Ovary (tissue), 9 donors: ENCODE results near the gene LEFTY2. TPM values are rescaled to one million over a fixed set of nuclear protein-coding genes. Genes with fewer than 3 reads are reported as not detected.

ENCODE experiments used
- DNase-seq, 5 donors: peaks; one replicate each; pipeline ENCODE4 v3.0.0-alpha.2; 2019 to 2020
- H3K27ac ChIP-seq, 2 donors: fragments of 200-600 bp; one replicate each; pipeline versions ENCODE4 v1.5.1 to v1.8.0; 2019 to 2022
- H3K27me3 ChIP-seq: fragments of 200-600 bp; one replicate; pipeline ENCODE4 v1.8.0; 2022
- H3K36me3 ChIP-seq: fragments of 200-600 bp; sonication (generic); one replicate; pipeline ENCODE4 v1.5.1; 2019
- H3K4me1 ChIP-seq: one replicate; pipeline ENCODE4 v1.8.1; 2013; ENCODE audit warnings: mild to moderate bottlenecking, moderate library complexity; ENCODE audit not compliant: insufficient read depth
- H3K4me3 ChIP-seq: fragments of 200-600 bp; sonication (generic); one replicate; pipeline ENCODE4 v1.5.1; 2017
- H3K9me3 ChIP-seq, 2 donors: fragments of 200-600 bp in 1 of 2; sonication (generic) in 1 of 2; one replicate each; pipeline versions ENCODE4 v1.5.1 to v1.8.1; 2013 to 2019; ENCODE audit warnings: mild to moderate bottlenecking in 1 of 2, moderate library complexity in 1 of 2
- EP300 ChIP-seq: sonication (generic); formaldehyde crosslinking; IDR thresholded peaks from one replicate; pipeline ENCODE4 v1.6.1; 2017; ENCODE audit warnings: antibody characterized with exemption
- POLR2A ChIP-seq: fragments of 450-650 bp; IDR thresholded peaks from one replicate; pipeline ENCODE4 v1.6.1; 2017; ENCODE audit warnings: antibody characterized with exemption, mild to moderate bottlenecking, moderate library complexity
- WGBS, 3 donors: extraction: QIAGEN DNeasy Blood & Tissue Kit in 1 of 3; methylation state at CpG; one replicate each; pipeline versions ENCODE4 v1.1.5 to v1.1.7; 2013 to 2017; 5-methylcytosine and 5-hydroxymethylcytosine counted together
- intact Hi-C, 4 donors: fragments of 100-400 bp; cut with DNase I; formaldehyde crosslinking; loops; one replicate each; pipeline versions ENCODE4 v1.11.0 to v1.15.1; 2022 to 2023
- polyA plus RNA-seq, 2 donors: library from polyadenylated mRNA; stranded (reverse); fragments of 200-250 nt in 1 of 2; fragments of 350-450 nt in 1 of 2; fragmentation: Illumina TruSeq in 1 of 2; extraction: RNeasy Lipid Tissue Mini Kit (QIAGEN cat#74804) in 1 of 2; gene quantifications; one replicate each; pipeline ENCODE4 v1.2.3, GENCODE V29; 2013 to 2014
- total RNA-seq, 7 donors: library from RNA; depleted of rRNA in 2 of 7; stranded (reverse); fragments of >200 nt in 2 of 7; fragmentation: NEBNext Ultra II Directional in 3 of 7; extraction: Animal tissue kit (Norgen Biotek cat#: 25700) in 3 of 7; gene quantifications; one replicate each; pipeline versions ENCODE4 v1.1.0 to v1.2.4, GENCODE V29; 2016 to 2023
- TF ChIP-seq, protein P1 (sequence below), 3 donors: fragments of 450-650 bp in 2 of 3; fragments of 200-600 bp in 1 of 3; IDR thresholded peaks; one replicate each; pipeline versions ENCODE4 v1.5.1 to v1.8.0; 2016 to 2022; ENCODE audit warnings: antibody characterized with exemption in 3 of 3, mild to moderate bottlenecking in 1 of 3
- donor health status: DM: no; HTN: no; CAD: no; lungs with moderate emphysema.
- donor health status: DM: no; HTN: no; CAD: no.
- donor health status: Bipolar disorder and iron deficiency.
- donor health status: DM: yes; HTN: yes; CAD: no.
- donor health status: DM: no; HTN: no; CAD: no.
- donor health status: DM: yes; HTN: yes; CAD: no.

Gene LEFTY2
- total and polyA plus RNA-seq, 9 donors: 9.7 to 196 (median 21.4) TPM

DNA sequence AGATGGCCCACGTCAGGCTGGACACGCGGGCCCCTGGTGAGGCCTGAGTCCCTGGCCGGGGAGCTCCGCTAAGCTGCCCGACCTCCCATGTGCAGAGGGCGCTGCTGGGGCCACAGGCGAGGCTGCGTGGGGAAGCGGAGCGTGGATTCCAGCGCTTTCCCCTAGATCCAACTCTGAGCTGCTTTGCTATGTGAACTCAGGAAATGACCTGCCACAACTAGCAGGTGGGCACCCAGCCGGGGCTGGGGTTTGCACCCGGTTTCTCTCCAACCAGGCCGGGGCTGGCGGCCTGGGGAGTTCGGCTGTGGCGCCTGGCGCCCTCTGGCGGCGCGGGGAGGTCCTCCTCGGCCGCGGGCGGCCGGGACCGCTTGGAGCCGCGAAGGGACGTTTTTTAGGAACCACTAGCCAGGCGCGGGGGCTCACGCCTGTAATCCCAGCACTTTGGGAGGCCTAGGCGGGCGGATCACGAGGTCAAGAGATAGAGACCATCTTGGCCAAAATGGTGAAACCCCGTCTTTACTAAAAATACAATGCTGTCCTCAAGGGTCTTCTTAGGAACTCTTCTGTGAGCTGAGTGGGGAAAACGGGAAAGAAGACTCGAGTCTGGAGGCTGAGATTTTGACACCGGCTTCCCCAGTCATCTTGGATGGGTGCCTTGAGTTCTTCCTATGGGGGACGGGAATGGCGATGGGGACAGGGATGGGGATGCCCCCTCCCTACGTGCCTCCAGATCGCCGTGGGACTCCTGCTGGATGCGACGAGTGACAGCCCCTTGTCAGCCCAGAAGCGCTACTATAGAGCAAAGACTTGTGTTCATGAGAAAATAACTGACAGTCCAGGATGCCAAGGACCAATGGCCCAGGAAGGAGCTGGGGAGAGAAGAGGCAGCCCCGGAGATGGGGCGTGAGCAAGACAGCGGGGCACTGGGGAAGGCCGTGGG is 29.6 kb downstream of the LEFTY2 start:
- DNase-seq: peak; percentile 61 to 86 (median 80)
- Histone ChIP-seq H3K36me3 (no peaks in the 10 kb centered on the region), H3K27me3 (no peaks in the 10 kb centered on the region), H3K9me3 (no peaks in the 10 kb centered on the region), H3K4me1 (peaks cover 2% of the 10 kb centered on the region), H3K4me3 (no peak overlapping the region), H3K27ac (no peak overlapping the region)
- intact Hi-C loops: loop anchor here (2.0 to 10.0 kb wide), 6 partner anchors 137 to 439 kb away; partner anchors contain the start of gene SRP9 (in 2 of the 4)
- WGBS, 3 donors: 30 to 44% (median 37%) methylated on average over 49 to 53 of the region's 53 CpGs
- TF ChIP-seq, protein P1, sequence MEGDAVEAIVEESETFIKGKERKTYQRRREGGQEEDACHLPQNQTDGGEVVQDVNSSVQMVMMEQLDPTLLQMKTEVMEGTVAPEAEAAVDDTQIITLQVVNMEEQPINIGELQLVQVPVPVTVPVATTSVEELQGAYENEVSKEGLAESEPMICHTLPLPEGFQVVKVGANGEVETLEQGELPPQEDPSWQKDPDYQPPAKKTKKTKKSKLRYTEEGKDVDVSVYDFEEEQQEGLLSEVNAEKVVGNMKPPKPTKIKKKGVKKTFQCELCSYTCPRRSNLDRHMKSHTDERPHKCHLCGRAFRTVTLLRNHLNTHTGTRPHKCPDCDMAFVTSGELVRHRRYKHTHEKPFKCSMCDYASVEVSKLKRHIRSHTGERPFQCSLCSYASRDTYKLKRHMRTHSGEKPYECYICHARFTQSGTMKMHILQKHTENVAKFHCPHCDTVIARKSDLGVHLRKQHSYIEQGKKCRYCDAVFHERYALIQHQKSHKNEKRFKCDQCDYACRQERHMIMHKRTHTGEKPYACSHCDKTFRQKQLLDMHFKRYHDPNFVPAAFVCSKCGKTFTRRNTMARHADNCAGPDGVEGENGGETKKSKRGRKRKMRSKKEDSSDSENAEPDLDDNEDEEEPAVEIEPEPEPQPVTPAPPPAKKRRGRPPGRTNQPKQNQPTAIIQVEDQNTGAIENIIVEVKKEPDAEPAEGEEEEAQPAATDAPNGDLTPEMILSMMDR (IDR thresholded peaks at IDR 0.05): peak; percentile 83 to 87 (median 85)
- TF ChIP-seq POLR2A: no peak

DNA sequence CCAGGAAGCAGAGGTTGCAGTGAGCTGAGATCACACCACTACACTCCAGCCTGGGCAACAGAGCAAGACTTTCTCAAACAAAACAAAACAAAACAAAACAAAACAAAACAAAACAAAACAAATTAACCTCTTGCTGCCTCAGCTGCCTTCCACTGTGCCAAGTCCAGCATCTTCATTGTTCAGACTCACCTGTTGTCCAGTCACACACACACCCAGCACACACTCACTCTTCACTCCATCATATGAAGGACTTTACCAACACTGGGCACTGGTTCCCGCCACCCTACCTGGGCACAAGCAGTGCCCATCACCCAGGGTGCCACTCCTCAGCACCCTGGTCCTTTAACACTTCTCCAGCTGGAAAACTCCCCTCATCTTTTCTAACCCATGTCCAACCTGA is 31.5 kb downstream of the LEFTY2 start:
- DNase-seq: no peak
- intact Hi-C loops: no loop called here
- WGBS, 3 donors: 94 to 97% (median 97%) methylated on average over 1 of the region's 1 CpG
- Histone ChIP-seq H3K27me3 (no peaks in the 10 kb centered on the region), H3K27ac (no peak overlapping the region), H3K36me3 (no peaks in the 10 kb centered on the region), H3K4me3 (no peak overlapping the region), H3K4me1 (peaks cover 2% of the 10 kb centered on the region), H3K9me3 (no peaks in the 10 kb centered on the region)
- TF ChIP-seq EP300: no peak
- TF ChIP-seq, protein P1 (IDR thresholded peaks at IDR 0.05): no peak
- no peak for TF ChIP-seq POLR2A

DNA sequence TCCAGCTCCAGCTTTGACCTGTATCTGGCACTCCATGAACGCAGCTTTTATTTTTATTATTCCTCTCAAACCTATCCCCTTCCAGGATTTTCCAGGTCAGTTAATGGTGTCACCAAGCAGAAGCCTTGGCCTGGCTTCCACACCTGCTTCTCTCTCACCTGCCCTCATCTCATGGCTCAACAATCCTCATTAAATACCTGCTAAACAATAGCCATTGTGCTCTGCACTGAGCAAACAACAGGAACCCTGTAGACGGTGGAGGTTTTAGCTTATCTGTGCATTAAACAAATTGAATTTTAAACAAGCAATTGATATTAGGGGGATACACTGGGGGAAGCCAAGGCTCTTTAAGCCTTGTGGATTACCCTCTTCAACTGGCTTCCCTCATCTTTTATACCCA is 32.2 kb downstream of the LEFTY2 start:
- H3K4me3 ChIP-seq: no peak overlapping the region
- H3K4me1 ChIP-seq: peaks cover 2% of the 10 kb centered on the region
- H3K27ac ChIP-seq: no peak overlapping the region
- H3K27me3 ChIP-seq: no peaks in the 10 kb centered on the region
- intact Hi-C loops: no loop called here
- no peaks in the 10 kb centered on the region for H3K36me3 ChIP-seq
- no peaks in the 10 kb centered on the region for H3K9me3 ChIP-seq
- DNase-seq: no peak
- WGBS, 3 donors: 68 to 79% (median 75%) methylated on average over 2 of the region's 2 CpGs
- TF ChIP-seq EP300 (no peak), POLR2A (no peak)
- TF ChIP-seq, protein P1 (IDR thresholded peaks at IDR 0.05): no peak

DNA sequence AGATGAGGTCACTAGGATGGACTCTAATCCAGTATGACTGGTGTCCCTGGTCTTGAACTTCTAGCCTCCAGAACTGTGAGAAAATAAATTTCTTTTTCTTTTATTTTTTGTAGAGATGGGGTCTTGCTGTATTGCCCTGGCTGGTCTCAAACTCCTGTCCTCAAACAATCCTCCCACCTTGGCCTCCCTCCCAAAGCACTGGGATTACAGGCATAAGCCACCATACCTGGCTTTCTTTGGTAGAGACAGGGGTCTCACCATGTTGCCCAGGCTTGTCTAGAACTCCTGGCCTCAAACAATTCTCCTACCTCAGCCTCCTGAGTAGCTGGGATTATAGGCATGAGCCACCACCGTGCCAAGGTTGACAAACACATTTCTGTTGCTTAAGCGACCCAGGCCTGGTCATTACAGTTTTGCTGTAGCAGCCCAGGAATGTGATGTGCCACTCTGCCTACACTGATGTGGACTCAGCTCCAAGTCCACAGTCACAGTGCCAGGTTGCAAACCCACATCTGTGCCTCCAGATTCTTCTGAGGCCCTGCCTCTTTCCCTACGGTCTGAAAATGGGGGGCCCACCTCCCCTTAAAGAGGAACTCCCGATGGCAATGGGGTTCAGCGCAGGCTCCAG is 32.9 kb downstream of the LEFTY2 start:
- intact Hi-C loops: no loop called here
- Histone ChIP-seq H3K4me3 (no peak overlapping the region), H3K27ac (no peak overlapping the region), H3K27me3 (no peaks in the 10 kb centered on the region), H3K9me3 (no peaks in the 10 kb centered on the region), H3K4me1 (peaks cover 2% of the 10 kb centered on the region), H3K36me3 (no peaks in the 10 kb centered on the region)
- TF ChIP-seq, protein P1 (IDR thresholded peaks at IDR 0.05): no peak
- TF ChIP-seq EP300 (no peak), POLR2A (no peak)
- no peak for DNase-seq
- WGBS, 3 donors: 87 to 91% (median 89%) methylated on average over 5 of the region's 5 CpGs
